T-cell (primary cell): Measurements from ENCODE around the gene DNM3. TPM values are rescaled to one million over a fixed set of nuclear protein-coding genes. Genes with fewer than 3 reads are reported as not detected.
"Not testable (repeated sequence)": the region's sequence is repeated elsewhere in the genome, so short reads cannot be mapped to it uniquely, and the experiment has no call there.

ENCODE experiments used
- ATAC-seq, 4 experiments: fragments of 200-7000 bp in 3 of 4; fragments of 150-1000 bp in 1 of 4; cut with Tn5 transposase; replicated peaks in 1 of 4; 1 replicate in 3 of 4; 2 replicates in 1 of 4; pipeline ENCODE4 v1.10.0; 2021; ENCODE audit warnings: moderate library complexity in 3 of 4, mild to moderate bottlenecking in 2 of 4, moderate number of reproducible peaks in 1 of 4
- CTCF ChIA-PET, 2 donors: fragments of 300-600 bp; sonication (Branson Sonifier 250); formaldehyde crosslinking; loops; one replicate each; lab custom pipeline; 2022; ENCODE audit warnings: antibody characterized with exemption in 2 of 2; lab: Charles Lee
- POLR2A ChIA-PET, 2 donors: fragments of 300-600 bp; sonication (Branson Sonifier 250); formaldehyde crosslinking; loops; one replicate each; lab custom pipeline; 2022; ENCODE audit warnings: antibody characterized with exemption in 2 of 2; lab: Charles Lee
- DNase-seq, 35 experiments: peaks; one replicate each; pipeline versions ENCODE4 v3.0.0 to v3.0.0-alpha.2; 2013 to 2023
- H3K27ac ChIP-seq: one replicate; pipeline ENCODE4 v1.5.1; 2013; ENCODE audit warnings: low read length
- H3K27me3 ChIP-seq, 2 experiments: replicated peaks in 1 of 2; 1 replicate in 1 of 2; 2 replicates in 1 of 2; pipeline versions ENCODE4 v1.6.1 to v1.7.0; 2013; ENCODE audit warnings: low read length in 1 of 2, mixed read lengths in 1 of 2; ENCODE audit not compliant: control insufficient read depth in 2 of 2, insufficient read depth in 2 of 2; ENCODE audit errors: extremely low read depth in 1 of 2
- H3K36me3 ChIP-seq, 2 donors: 1 replicate in 1 of 2; 2 replicates in 1 of 2; pipeline versions ENCODE4 v1.6.1 to v1.7.0; 2013; ENCODE audit warnings: low read length in 1 of 2; ENCODE audit not compliant: control insufficient read depth in 2 of 2, insufficient read depth in 1 of 2; ENCODE audit errors: extremely low read depth in 1 of 2
- H3K4me1 ChIP-seq, 2 experiments: 1 replicate in 1 of 2; 2 replicates in 1 of 2; pipeline versions ENCODE4 v1.6.1 to v1.7.0; 2013; ENCODE audit warnings: low read length in 2 of 2, mixed read lengths in 1 of 2; ENCODE audit not compliant: insufficient read depth in 2 of 2, control insufficient read depth in 1 of 2; ENCODE audit errors: extremely low read depth in 1 of 2
- H3K4me3 ChIP-seq, 2 donors: 1 replicate in 1 of 2; 2 replicates in 1 of 2; pipeline versions ENCODE4 v1.5.1 to v1.7.0; 2013; ENCODE audit warnings: mild to moderate bottlenecking in 2 of 2, low read length in 1 of 2, moderate library complexity in 1 of 2; ENCODE audit not compliant: control insufficient read depth in 1 of 2; ENCODE audit errors: extremely low read depth in 1 of 2
- H3K9me3 ChIP-seq: 2 replicates; pipeline ENCODE4 v1.7.0; 2013
- H3K27ac Mint-ChIP-seq, 2 donors: one replicate each; pipeline ENCODE4 v1.8.0; 2020 to 2021; ENCODE audit warnings: mild to moderate bottlenecking in 2 of 2, mixed read lengths in 2 of 2
- H3K27me3 Mint-ChIP-seq, 2 donors: one replicate each; pipeline ENCODE4 v1.8.0; 2021 to 2022; ENCODE audit warnings: mixed read lengths in 2 of 2
- H3K36me3 Mint-ChIP-seq: one replicate; pipeline ENCODE4 v1.8.0; 2021; ENCODE audit warnings: mixed read lengths
- H3K4me1 Mint-ChIP-seq, 3 donors: one replicate each; pipeline ENCODE4 v1.8.0; 2020 to 2022; ENCODE audit warnings: mixed read lengths in 3 of 3, mild to moderate bottlenecking in 1 of 3
- H3K4me3 Mint-ChIP-seq, 3 donors: one replicate each; pipeline ENCODE4 v1.8.0; 2020 to 2022; ENCODE audit warnings: mild to moderate bottlenecking in 3 of 3, mixed read lengths in 3 of 3, moderate library complexity in 3 of 3
- H3K9me3 Mint-ChIP-seq, 3 donors: one replicate each; pipeline ENCODE4 v1.8.0; 2020 to 2022; ENCODE audit warnings: mixed read lengths in 3 of 3
- WGBS: methylation state at CpG from one replicate; pipeline ENCODE4 v1.1.5; 2013; ENCODE audit warnings: missing lambda C conversion rate; ENCODE audit not compliant: insufficient coverage; 5-methylcytosine and 5-hydroxymethylcytosine counted together
- total RNA-seq, 35 experiments: library from RNA in 6 of 35; stranded (reverse) in 6 of 35; fragments of 120-200 nt in 1 of 35; gene quantifications; one replicate each; pipeline versions ENCODE4 v1.2.1 to v1.2.4 and lab custom pipeline; 2013 to 2026

DNM3 gene
- total RNA-seq, 5 donors from 2014 or later (not counting 1 experiment from before 2014, with no cell fraction given), result 2.0 to 2.8 (median 2.4) TPM

DNA sequence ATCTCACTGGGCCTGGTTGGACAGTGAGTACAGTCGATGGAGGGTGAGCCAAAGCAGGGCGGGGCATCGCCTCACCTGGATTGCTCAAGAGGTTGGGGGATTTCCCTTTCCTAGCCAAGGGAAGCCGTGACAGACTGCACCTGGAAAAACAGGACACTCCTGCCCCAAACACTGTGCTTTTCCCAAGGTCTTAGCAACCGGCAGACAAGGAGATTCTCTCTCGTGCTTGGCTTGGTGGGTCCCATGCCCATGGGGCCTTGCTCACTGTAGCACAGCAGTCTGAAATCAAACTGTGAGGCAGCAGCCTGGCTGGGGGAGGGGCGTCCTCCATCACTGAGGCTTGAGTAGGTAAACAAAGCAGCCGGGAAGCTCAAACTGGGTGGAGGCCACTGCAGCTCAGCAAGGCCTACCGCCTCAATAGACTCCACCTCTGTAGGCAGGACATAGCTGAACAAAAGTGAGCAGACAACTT lies 590.5 kb downstream of the DNM3 start:
- Mint-ChIP-seq H3K27me3 (no peaks in the 10 kb centered on the region), H3K27ac (peak overlapping the region; percentile 93 to 94), H3K9me3 (no peaks in the 10 kb centered on the region), H3K36me3 (peaks cover 13% of the 10 kb centered on the region), H3K4me3 (peak overlapping the region; percentile 15 to 64 (median 28)), H3K4me1 (peaks cover 48 to 55% (median 53%) of the 10 kb centered on the region in 3 donors)
- POLR2A ChIA-PET, result no interaction called here
- H3K27me3 ChIP-seq, result no peaks in the 10 kb centered on the region
- CTCF ChIA-PET, result interaction anchor here (0.6 to 5.7 kb wide), 12 partner anchors 10 to 429 kb away, joined by 3 to 42 read pairs (median 4); partner anchors contain the start of genes C1orf105 (in 1 of the 2) and PIGC (in 1 of the 2)
- DNase-seq (peak in 34 of 35 experiments; percentile 9 to 71 (median 44)), ATAC-seq (peak; percentile 54 to 82 (median 66))
- H3K4me1 ChIP-seq, result peaks cover 40 to 55% of the 10 kb centered on the region in 2 experiments
- no peaks in the 10 kb centered on the region for H3K36me3 ChIP-seq
- H3K9me3 ChIP-seq, result no peaks in the 10 kb centered on the region
- peak overlapping the region in 1 of 2 donors; percentile 5 for H3K4me3 ChIP-seq
- WGBS, result 66% methylated on average over 5 of the region's 9 CpGs
- peak overlapping the region; percentile 53 for H3K27ac ChIP-seq

DNA sequence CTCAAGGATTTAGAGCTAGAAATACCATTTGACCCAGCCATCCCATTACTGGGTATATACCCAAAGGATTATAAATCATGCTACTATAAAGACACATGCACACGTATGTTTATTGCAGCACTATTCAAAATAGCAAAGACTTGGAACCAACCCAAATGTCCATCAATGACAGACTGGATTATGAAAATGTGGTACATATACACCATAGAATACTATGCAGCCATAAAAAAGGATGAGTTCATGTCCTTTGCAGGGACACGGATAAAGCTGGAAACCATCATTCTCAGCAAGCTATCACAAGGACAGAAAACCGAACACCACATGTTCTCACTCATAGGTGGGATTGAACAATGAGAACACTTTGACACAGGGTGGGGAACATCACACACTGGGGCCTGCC lies 595.9 kb downstream of the DNM3 start:
- H3K27ac ChIP-seq, H3K27ac Mint-ChIP-seq, H3K36me3 ChIP-seq, H3K4me3 Mint-ChIP-seq, H3K27me3 Mint-ChIP-seq, H3K4me3 ChIP-seq, CTCF ChIA-PET, H3K9me3 Mint-ChIP-seq, DNase-seq, ATAC-seq, H3K9me3 ChIP-seq, H3K27me3 ChIP-seq, POLR2A ChIA-PET: not testable (repeated sequence)
- WGBS, result no CpG with 5 or more reads among the region's 3 CpGs
- peaks cover 46 to 59% (median 54%) of the 10 kb centered on the region in 3 donors for H3K4me1 Mint-ChIP-seq
- peaks cover 6 to 10% of the 10 kb centered on the region in 2 experiments for H3K4me1 ChIP-seq
- H3K36me3 Mint-ChIP-seq, result peaks cover 38% of the 10 kb centered on the region

DNA sequence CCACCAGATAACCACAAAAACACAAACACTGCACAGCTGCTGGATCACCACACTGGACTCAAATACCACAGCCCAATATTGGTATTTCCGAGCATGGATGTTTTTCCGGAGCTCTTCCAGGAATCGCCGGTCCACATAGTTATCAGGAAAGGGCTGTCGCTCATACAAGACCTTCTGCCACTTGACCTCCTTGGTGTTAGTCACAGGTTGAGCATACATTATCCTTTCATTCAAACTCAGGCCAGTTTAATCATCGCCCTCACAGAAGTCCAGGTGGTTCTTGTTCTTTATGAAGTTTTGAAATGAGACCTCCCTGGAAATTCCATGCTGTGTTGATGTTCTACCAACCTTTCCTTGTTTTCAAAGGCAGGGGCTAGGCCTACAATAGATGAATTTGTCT lies 601.1 kb downstream of the DNM3 start:
- no peaks in the 10 kb centered on the region for H3K9me3 Mint-ChIP-seq
- H3K36me3 Mint-ChIP-seq, result peaks cover 30% of the 10 kb centered on the region
- DNase-seq, result no peak
- peak overlapping the region; percentile 43 to 96 for H3K27ac Mint-ChIP-seq
- H3K4me1 ChIP-seq, result peaks cover 15% of the 10 kb centered on the region in 2 experiments
- peak overlapping the region; percentile 83 to 95 (median 94) for H3K4me3 Mint-ChIP-seq
- no peaks in the 10 kb centered on the region for H3K27me3 ChIP-seq
- no peak for ATAC-seq
- ChIA-PET CTCF (interaction anchor here (0.6 to 2.8 kb wide), 6 partner anchors 9 to 757 kb away, joined by 3 to 42 read pairs (median 4); no protein-coding TSS in a partner anchor), POLR2A (interaction anchor here in 1 of 2 donors (1.5 kb wide), 1 partner anchor 90 kb away, joined by 3 read pairs; no protein-coding TSS in a partner anchor)
- H3K4me3 ChIP-seq, result no peak overlapping the region
- peaks cover 45 to 50% (median 50%) of the 10 kb centered on the region in 3 donors for H3K4me1 Mint-ChIP-seq
- H3K27ac ChIP-seq, result no peak overlapping the region
- 97% methylated on average over 4 of the region's 6 CpGs for WGBS
- no peaks in the 10 kb centered on the region for H3K27me3 Mint-ChIP-seq
- no peaks in the 10 kb centered on the region for H3K9me3 ChIP-seq
- peaks cover 0 to 10% of the 10 kb centered on the region in 2 donors for H3K36me3 ChIP-seq

- DNase-seq (no peak), ATAC-seq (peak in 3 of 4 experiments; percentile 1 to 8 (median 7))
- POLR2A ChIA-PET, result interaction anchor here (0.6 to 1.5 kb wide), 4 partner anchors 10 to 89 kb away, joined by 3 read pairs; no protein-coding TSS in a partner anchor
- H3K4me3 Mint-ChIP-seq, result peak overlapping the region; percentile 83 to 95 (median 94)
- H3K36me3 Mint-ChIP-seq, result peaks cover 29% of the 10 kb centered on the region
- no peaks in the 10 kb centered on the region for H3K9me3 ChIP-seq
- CTCF ChIA-PET, result interaction anchor here (0.6 to 2.8 kb wide), 16 partner anchors 10 to 642 kb away, joined by 3 to 42 read pairs (median 3); no protein-coding TSS in a partner anchor
- H3K4me1 ChIP-seq, result peaks cover 15% of the 10 kb centered on the region in 2 experiments
- H3K27ac Mint-ChIP-seq, result peak overlapping the region; percentile 94 to 96
- H3K4me1 Mint-ChIP-seq, result peaks cover 45 to 50% (median 50%) of the 10 kb centered on the region in 3 donors
- no peaks in the 10 kb centered on the region for H3K27me3 Mint-ChIP-seq
- peaks cover 0 to 10% of the 10 kb centered on the region in 2 donors for H3K36me3 ChIP-seq
- H3K4me3 ChIP-seq, result peak overlapping the region; percentile 84 to 94
- H3K9me3 Mint-ChIP-seq, result no peaks in the 10 kb centered on the region
- H3K27ac ChIP-seq, result peak overlapping the region; percentile 86
- no peaks in the 10 kb centered on the region for H3K27me3 ChIP-seq
- WGBS, result 0% methylated on average over 1 of the region's 3 CpGs
Measured at GRCh38 chr1:172442843-172443565, 601.7 kb downstream of the DNM3 start.

- no peaks in the 10 kb centered on the region for H3K9me3 Mint-ChIP-seq
- H3K4me1 ChIP-seq, result peaks cover 15% of the 10 kb centered on the region in 2 experiments
- H3K4me1 Mint-ChIP-seq, result peaks cover 45 to 50% (median 48%) of the 10 kb centered on the region in 3 donors
- H3K36me3 ChIP-seq, result peaks cover 0 to 10% of the 10 kb centered on the region in 2 donors
- peak within 1 kb of the TSS; percentile 86 for H3K27ac ChIP-seq
- POLR2A ChIA-PET, result interaction anchor here (0.6 to 1.5 kb wide), 5 partner anchors 11 to 88 kb away, joined by 3 to 4 read pairs (median 3); no protein-coding TSS in a partner anchor
- peak within 1 kb of the TSS; percentile 84 to 94 for H3K4me3 ChIP-seq
- DNase-seq (peak; percentile 79 to 95 (median 89)), ATAC-seq (peak; percentile 99)
- H3K36me3 Mint-ChIP-seq, result peaks cover 26% of the 10 kb centered on the region
- no peaks in the 10 kb centered on the region for H3K9me3 ChIP-seq
- no peaks in the 10 kb centered on the region for H3K27me3 Mint-ChIP-seq
- WGBS, result 10% methylated on average over 40 of the region's 43 CpGs
- CTCF ChIA-PET, result interaction anchor here (0.6 to 2.8 kb wide), 19 partner anchors 9 to 643 kb away, joined by 3 to 42 read pairs (median 4); no protein-coding TSS in a partner anchor
- H3K4me3 Mint-ChIP-seq, result peak within 1 kb of the TSS; percentile 83 to 95 (median 94)
- no peaks in the 10 kb centered on the region for H3K27me3 ChIP-seq
- peak within 1 kb of the TSS; percentile 94 to 96 for H3K27ac Mint-ChIP-seq
Measured at GRCh38 chr1:172443666-172444453, 602.6 kb downstream of the DNM3 start, which contains the start of gene PIGC. TSS of gene PIGC (minus strand) at chr1:172444069. CDS start at chr1:172442622, 1,447 bp downstream.
